HG02981 (cell line): Measurements from ENCODE around the gene PDXDC1.
"Not testable (repeated sequence)": the region's sequence is repeated elsewhere in the genome, so short reads cannot be mapped to it uniquely, and the experiment has no call there.

Experiments
- ATAC-seq: cut with Tn5 transposase; IDR thresholded peaks from one replicate; pipeline ENCODE4 v1.9.1; 2021; ENCODE audit warnings: mild to moderate bottlenecking, moderate library complexity; ENCODE audit not compliant: unreplicated experiment

PDXDC1 gene

DNA sequence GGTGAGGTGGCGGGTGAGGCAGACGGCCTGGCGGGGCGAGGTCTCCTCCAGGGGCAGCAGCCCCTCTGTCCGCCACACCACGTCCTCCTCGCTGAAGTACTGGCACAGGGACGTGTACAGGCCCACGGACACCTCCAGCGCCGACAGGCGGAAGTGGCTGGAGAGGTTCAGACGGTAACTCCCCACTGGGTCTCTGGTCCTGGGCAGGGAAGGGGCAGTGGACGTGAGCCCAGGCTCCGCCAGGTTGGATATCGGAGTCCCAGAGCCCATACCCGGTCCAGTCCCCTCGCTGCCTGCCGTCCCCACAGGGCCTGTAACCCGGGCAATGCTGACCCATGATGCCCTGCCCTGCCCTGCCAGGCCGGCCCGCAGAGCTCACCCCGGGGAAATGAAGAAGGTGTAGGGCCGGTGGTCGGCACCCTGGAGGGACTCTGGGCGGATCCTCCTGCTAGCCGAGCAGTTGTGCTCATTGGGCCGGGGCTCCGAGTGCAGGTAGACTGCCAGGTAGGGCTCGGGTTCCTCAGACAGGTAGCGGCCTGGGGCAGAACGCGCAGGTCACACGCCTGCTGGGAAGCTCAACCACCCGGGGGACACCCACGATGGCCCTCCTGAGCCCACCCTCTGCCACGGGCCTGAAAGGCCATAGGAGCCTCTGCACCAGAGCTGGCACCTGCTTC is 155.6 kb downstream of the PDXDC1 start:
- not testable (repeated sequence) for ATAC-seq

DNA sequence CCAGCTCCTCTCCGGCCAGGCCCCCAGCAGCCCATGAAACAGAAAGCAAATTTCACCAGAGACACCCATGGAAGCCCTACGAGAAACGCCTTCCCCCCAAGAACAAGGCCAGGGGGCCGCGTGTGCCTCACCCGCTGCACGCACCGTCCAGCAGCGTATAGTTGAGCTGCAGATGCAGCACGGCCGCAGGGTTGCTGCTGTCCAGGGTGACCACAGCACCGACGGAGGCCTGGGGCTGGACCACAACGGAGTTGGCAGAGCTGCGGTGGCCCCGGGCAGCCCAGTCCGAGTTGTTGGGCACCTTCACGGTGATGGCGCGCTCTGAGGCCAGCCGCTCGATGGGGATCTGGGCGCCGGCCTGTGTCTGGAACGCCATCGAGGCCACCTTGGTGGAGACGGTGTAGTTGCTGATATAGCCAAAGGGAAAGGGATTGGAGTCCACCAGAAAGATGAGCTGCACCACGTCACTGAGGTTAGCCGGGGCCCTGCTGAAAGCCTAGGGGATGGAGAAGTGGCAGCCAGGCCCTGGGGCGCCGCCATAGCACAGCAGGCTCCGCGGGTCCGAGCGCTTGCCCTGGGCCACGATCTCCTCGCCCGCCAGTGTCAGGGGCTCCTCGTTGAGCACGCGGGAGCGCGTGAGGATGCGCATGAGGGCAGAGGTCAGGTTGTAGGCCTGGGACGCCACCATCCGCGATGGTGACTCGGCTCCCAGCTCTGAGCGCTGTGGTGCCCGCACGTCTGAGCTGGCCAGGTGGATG is 156.3 kb downstream of the PDXDC1 start:
- ATAC-seq, result not testable (repeated sequence)

GRCh38 chr16:15132719-15133428 is 158.0 kb downstream of the PDXDC1 start:
- not testable (repeated sequence) for ATAC-seq

DNA sequence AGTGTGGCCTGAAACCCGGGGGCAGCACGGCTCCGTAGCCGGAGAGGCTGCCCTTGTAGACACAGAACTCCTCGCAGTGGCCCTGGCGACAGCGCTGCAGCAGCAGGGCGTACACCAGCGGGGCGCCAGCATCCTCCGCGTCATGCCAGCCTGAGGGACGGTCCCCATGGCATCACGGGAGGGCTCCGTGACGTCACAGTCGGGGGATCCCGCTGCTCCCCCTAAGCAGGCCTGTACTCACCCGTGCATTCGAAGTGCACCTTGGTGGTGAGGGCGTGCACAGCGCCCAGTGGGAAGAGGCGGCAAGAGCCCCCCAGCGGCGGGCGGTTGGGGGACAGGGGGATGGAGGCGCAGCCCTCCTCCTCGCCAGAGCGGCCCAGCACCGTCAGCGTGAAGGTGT is 158.7 kb downstream of the PDXDC1 start:
- not testable (repeated sequence) for ATAC-seq

DNA sequence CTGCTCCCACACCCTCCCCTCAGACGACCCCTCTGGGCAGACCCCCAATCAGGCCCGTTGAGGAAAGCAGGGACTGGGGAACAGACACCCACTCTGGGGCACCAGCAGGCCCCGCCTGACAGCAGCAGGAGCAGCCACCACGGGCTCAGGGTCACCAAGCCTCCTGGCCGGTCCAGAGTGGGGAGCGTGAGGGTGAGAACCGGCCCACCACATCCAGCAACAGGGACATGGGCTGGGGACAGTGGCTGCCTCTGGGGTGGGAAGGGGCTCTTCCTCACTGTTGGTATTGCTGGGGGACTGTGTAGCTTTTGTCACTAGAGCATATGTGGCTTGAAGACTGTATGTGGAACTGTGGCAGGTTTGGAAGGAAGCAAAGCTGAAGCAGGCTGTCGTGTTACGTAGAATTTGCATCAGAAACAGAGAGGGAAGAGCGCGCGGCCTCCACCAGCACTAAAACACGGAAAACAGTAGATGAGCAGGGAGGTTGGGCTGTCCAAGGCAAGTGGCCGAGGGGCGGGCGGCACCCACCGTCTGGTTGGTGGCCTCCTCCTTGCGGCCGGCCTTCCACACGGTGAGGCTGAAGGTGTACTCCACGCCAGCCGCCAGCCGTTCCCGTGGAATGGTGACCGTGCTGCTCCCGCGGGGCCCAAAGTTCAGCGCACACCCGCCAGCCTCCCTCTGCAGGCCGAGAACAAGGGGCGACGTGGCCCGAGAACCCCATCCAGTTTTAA is 160.1 kb downstream of the PDXDC1 start:
- not testable (repeated sequence) for ATAC-seq

DNA sequence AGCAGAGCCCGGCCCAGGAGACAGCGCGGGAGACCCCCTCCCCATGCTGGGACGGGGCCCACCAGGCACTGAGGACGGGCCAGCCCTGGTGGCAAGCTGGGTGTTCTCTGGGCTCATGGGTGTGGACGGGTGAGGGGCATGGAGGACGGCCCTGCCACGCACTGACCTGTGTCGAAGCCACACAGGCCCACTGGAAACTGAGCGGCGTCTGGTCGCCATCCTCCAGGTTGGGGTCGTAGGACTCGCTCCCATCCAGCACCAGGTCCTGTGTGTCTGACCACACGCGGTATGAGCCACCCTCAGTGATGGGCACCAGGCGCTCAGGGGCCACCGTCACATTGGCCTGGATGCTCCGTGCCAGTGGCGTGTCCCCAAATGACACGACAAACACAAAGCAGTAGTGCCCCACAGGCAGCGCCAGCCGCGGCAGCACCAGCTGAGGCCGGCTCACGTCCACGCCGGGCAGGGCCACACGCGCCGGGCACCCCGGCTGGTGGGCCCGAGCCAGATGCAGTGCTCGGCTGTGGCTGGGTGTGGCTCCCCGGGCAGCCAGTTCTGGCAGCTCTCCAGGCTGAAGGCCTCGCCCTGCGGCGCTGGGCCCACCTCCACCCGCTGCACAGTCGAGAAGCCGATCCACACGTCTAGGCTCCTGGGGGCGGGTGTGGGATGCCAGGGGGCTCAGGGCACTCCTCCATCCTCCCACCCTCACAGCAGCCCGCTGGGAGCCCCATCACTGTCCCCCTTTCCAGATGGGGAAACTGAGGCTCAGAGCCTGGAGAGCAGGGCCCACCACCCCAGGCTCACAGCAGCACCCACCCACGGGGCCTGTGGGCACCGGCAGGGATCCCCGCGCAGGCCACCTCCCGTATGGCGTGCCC is 160.9 kb downstream of the PDXDC1 start:
- not testable (repeated sequence) for ATAC-seq

DNA sequence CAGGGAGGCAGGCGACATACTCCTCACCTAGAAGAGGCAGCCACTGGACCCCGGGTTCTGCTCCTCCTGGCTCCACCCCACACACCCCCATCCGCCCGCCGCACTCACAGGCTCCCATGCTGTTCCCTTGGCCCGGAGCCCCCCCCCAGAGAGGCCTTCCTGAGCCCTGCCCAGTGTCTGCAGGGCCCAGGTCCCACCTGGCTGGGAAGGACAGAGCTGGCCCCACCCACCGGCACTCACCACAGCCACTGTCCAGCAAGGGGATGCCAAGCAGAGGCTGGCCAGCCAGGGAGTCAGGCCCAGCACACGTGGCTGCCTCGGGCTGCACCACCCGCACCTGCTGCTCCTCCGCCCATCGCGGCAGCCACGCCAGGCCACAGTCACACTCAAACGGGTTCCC is 162.7 kb downstream of the PDXDC1 start:
- not testable (repeated sequence) for ATAC-seq

GRCh38 chr16:15140444-15141365 is 165.9 kb downstream of the PDXDC1 start:
- not testable (repeated sequence) for ATAC-seq

DNA sequence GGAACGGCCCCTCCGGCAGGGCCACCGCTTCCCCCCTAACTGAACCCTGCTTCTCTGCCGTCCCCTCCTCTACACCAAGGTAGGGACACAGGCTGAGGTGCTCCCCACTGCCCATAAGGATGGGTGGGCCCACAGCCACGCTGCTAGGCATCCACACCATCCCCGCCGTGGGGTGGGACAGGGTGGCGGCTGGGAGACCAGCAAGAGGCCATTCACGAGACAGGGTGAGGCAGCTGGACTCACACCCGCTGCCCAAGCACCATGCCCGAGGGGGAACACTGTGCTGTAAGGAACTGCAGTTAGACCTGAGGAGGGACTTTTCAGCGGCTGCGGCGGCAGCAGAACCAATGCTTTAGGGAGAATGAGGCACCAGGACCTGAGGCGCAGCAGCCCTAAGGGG is 166.8 kb downstream of the PDXDC1 start:
- ATAC-seq, result no peak

GRCh38 chr16:15142107-15142890 is 167.5 kb downstream of the PDXDC1 start:
- not testable (repeated sequence) for ATAC-seq

DNA sequence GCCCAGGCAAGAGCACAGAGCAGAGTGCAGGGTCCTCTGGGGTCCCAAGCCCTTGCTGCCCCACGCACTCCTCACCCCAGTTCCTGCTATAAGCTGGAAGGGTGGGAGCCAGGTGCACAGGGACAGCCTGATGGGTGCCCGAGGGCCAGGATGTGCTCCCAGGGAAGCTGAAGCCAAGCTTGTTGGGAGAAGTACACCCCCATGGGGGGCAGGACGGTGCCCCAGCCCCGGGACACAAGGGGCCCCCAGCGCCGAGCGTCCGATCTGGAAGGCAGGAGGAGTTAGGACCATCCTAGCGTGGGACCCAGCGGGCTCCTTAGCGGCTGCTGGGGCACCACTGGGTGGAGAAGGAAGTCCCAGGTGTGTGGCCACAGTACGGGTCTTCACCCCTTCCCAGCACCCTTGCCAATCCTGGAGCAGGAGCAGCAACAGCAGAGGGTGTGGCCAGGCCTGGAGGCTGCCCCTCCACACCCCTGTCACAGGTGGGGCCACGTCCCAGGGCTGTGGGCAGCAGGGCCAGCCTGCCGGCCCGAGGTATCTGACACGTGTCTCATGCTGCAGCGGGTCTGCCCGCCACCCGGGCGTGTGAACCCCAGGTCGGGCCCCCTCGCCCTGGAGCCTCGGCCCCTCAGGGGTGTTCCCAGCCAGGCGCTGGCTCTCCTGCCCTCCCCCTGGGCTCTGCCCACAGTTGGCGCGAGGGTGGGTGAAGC is 168.2 kb downstream of the PDXDC1 start:
- not testable (repeated sequence) for ATAC-seq

DNA sequence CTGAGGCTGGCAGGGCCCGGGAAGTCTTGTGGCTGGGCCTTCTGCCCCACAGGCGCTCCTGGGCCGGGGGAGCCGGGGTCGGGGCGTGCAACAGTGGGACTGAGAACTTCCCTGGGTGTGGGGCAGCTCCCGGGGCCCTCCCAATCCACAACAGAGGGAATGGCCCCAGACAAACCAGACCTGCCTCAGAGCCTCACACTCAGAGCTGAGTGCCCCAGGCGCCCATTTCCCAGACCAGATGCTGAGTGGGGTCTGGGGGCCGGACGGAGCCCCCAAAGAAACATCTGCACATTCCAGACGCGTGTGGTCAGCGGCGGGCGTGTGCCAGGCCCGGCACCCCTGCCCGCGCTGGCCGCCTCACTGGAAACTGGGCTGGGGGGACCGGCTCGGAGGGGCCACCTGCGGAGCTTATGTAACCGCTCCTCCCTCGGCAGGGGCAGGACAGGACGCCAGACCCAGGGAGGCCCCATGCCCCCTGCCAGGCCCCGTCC is 168.8 kb downstream of the PDXDC1 start:
- ATAC-seq, result not testable (repeated sequence)

DNA sequence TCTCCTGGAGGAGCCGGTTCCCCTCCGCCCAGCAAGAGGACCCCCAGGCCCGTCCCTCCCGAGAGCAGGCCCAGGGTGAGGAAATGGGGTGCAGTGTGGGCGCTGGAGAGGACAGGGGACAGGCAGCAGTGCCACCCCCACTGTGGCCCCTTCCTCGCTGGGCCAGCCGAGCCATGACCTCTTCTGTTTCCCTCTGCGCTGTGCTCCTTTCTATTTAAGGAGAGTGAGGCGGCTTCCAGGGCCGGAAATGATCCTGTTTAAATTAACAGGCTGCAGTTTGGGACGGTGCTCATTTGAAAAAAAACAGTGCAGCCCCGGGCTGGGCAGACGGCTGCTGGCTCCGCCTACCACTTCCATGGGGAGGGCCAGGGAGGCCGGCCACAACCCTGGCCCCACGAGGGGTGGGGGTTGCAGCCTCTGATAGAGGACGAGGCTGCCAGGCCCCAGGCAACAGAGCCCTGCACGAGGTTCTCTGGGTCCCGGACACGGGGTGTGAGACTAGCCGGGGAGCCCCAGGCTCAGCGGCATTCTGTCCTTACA is 169.3 kb downstream of the PDXDC1 start:
- ATAC-seq, result not testable (repeated sequence)

GRCh38 chr16:15144781-15145417 is 170.1 kb downstream of the PDXDC1 start:
- ATAC-seq, result not testable (repeated sequence)

DNA sequence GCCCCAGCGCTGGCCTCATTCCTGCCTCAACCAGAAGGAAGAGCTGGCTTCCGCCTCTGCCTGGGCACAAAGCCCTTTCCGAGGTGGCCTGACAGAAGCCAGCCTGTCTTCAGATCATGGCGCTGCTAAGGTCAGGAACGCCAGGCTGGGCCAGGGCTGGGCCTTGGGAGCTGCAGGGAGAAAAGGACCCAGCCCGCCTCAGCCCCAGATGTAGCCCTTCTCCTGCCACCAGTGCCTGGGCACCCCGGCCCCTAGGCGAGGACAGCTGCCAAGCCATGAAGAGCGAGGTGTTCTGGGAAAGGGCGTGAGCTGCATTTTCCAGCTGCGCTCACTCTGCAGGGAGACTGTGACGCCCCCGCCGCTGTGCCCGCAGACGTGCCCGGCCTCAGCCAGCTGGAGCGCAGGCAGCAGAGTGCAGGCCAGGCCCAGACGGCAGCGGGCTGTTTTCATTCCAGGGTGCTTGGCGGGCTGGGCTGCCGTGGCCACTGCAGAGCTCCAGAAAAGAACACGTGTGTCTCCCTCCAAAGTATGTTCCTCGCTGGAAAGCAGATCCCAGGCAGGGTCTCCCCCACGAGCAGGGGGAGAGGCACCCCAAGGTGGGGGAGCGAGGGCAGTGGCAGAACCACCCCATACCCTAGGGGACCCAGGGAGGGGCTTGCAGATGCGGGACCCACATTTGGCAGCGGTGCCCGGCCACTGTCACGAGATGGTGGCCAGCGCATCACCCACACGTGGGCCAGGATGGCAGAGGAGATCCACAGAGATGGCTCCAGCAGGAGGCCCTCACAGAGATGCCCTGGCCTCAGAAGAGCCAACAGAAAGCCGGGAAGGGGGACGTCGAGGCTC is 170.8 kb downstream of the PDXDC1 start:
- not testable (repeated sequence) for ATAC-seq

GRCh38 chr16:15146264-15146662 is 171.4 kb downstream of the PDXDC1 start:
- not testable (repeated sequence) for ATAC-seq
